ENCODE measurements around the gene GTF2H1. TPM values are rescaled to one million over a fixed set of nuclear protein-coding genes. Genes with fewer than 3 reads are reported as not detected.

The GTF2H1 gene
- total and polyA plus RNA-seq, 2 donors from 2014 or later = 21.4 to 43.2 TPM

- Histone ChIP-seq H3K27me3 (ENCODE audit: control insufficient read depth, insufficient read depth, low read length) (no peaks in the 10 kb centered on the region), H3K4me1 (ENCODE audit: control insufficient read depth in 2 of 3, insufficient read depth in 2 of 3, low read depth in 1 of 3, low read length in 3 of 3) (no peaks in the 10 kb centered on the region), H3K9me3 (ENCODE audit: control insufficient read depth in 2 of 3, insufficient read depth in 1 of 3, low read length in 3 of 3) (no peaks in the 10 kb centered on the region), H3K9ac (ENCODE audit: low read length in 3 of 3) (no peak overlapping the region), H3K27ac (ENCODE audit: low read depth in 2 of 2, low read length in 2 of 2) (no peak overlapping the region), H3K4me3 (ENCODE audit: low read length in 3 of 3) (no peak overlapping the region), H3K36me3 (ENCODE audit: control insufficient read depth in 2 of 3, insufficient read depth in 3 of 3, low read length in 3 of 3) (peaks cover 5 to 52% (median 21%) of the 10 kb centered on the region in 3 donors)
- no peak for DNase-seq
- intact Hi-C loops (cut with DNase I) = no loop called here
- TF ChIP-seq, protein P1, sequence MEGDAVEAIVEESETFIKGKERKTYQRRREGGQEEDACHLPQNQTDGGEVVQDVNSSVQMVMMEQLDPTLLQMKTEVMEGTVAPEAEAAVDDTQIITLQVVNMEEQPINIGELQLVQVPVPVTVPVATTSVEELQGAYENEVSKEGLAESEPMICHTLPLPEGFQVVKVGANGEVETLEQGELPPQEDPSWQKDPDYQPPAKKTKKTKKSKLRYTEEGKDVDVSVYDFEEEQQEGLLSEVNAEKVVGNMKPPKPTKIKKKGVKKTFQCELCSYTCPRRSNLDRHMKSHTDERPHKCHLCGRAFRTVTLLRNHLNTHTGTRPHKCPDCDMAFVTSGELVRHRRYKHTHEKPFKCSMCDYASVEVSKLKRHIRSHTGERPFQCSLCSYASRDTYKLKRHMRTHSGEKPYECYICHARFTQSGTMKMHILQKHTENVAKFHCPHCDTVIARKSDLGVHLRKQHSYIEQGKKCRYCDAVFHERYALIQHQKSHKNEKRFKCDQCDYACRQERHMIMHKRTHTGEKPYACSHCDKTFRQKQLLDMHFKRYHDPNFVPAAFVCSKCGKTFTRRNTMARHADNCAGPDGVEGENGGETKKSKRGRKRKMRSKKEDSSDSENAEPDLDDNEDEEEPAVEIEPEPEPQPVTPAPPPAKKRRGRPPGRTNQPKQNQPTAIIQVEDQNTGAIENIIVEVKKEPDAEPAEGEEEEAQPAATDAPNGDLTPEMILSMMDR (IDR thresholded peaks at IDR 0.05; ENCODE audit: borderline replicate concordance, extremely low read depth, insufficient read depth) = no peak
- no peak for FAIRE-seq
These were observed 27.1 kb upstream of the GTF2H1 start for GRCh38 chr11:18295316-18295715.

DNA sequence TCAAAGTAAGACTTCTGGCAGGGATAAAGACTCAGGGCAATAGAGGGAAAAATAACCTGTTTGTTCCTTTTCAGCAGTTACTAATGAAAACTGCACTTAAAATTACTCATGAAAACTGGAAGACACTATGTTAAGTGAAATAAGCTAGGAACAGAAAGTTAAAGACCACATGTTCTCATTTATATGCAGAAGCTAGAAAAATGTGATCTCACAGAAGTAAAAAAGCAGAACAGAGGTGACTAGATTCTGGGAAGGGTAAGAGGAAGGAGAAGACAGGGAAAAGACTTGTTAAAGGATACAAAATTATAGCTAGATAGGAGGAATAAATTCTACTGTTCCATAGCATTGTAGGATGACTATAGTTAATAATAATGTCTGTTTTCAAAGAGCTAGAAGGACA lies 22.6 kb upstream of the GTF2H1 start:
- DNase-seq = no peak
- no peak for FAIRE-seq
- H3K36me3 ChIP-seq (ENCODE audit: control insufficient read depth in 2 of 3, insufficient read depth in 3 of 3, low read length in 3 of 3) = peaks cover 2 to 26% (median 18%) of the 10 kb centered on the region in 3 donors

DNA sequence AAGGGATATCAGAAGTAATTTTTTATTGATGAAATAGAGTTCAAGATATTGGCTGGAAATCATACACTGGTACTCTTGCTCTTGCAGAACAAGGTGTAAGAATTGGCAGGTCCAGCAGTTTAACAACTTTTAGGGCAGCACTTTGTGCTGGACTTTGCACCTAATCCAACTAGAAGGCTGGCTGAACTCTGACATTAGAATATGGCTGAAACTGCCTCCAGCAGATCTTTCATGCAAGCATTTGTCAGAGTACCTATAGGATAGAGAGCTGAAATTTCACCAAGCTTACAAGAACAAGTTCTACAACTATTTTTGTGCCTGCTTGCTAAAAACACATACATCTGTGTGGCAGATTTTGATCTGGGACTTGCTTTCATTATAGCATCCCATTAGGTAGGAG lies 17.6 kb upstream of the GTF2H1 start:
- Histone ChIP-seq H3K9me3 (ENCODE audit: control insufficient read depth in 2 of 3, insufficient read depth in 1 of 3, low read length in 3 of 3) (no peaks in the 10 kb centered on the region), H3K36me3 (ENCODE audit: control insufficient read depth in 2 of 3, insufficient read depth in 3 of 3, low read length in 3 of 3) (peaks cover 0 to 22% (median 13%) of the 10 kb centered on the region in 3 donors), H3K27me3 (ENCODE audit: control insufficient read depth, insufficient read depth, low read length) (no peaks in the 10 kb centered on the region), H3K4me1 (ENCODE audit: control insufficient read depth in 2 of 3, insufficient read depth in 2 of 3, low read depth in 1 of 3, low read length in 3 of 3) (peaks cover 0 to 3% (median 0%) of the 10 kb centered on the region in 3 donors), H3K27ac (ENCODE audit: low read depth in 2 of 2, low read length in 2 of 2) (no peak overlapping the region), H3K4me3 (ENCODE audit: low read length in 3 of 3) (no peak overlapping the region), H3K9ac (ENCODE audit: low read length in 3 of 3) (no peak overlapping the region)
- DNase-seq = no peak
- FAIRE-seq = no peak
- TF ChIP-seq, protein P1 (IDR thresholded peaks at IDR 0.05; ENCODE audit: borderline replicate concordance, extremely low read depth, insufficient read depth) = no peak
- intact Hi-C loops (cut with DNase I) = no loop called here

More for the DNA sequence above, 22.6 kb upstream of the GTF2H1 start:
- H3K4me1 ChIP-seq (ENCODE audit: control insufficient read depth in 2 of 3, insufficient read depth in 2 of 3, low read depth in 1 of 3, low read length in 3 of 3) = peaks cover 0 to 1% (median 0%) of the 10 kb centered on the region in 3 donors
- intact Hi-C loops (cut with DNase I) = no loop called here
- no peak overlapping the region for H3K9ac ChIP-seq (ENCODE audit: low read length in 3 of 3)
- H3K4me3 ChIP-seq (ENCODE audit: low read length in 3 of 3) = no peak overlapping the region
- TF ChIP-seq, protein P1 (IDR thresholded peaks at IDR 0.05; ENCODE audit: borderline replicate concordance, extremely low read depth, insufficient read depth) = no peak
- H3K9me3 ChIP-seq (ENCODE audit: control insufficient read depth in 2 of 3, insufficient read depth in 1 of 3, low read length in 3 of 3) = no peaks in the 10 kb centered on the region
- no peak overlapping the region for H3K27ac ChIP-seq (ENCODE audit: low read depth in 2 of 2, low read length in 2 of 2)
- H3K27me3 ChIP-seq (ENCODE audit: control insufficient read depth, insufficient read depth, low read length) = no peaks in the 10 kb centered on the region

Measured in kidney (tissue), 14 donors.